Measurements from ENCODE around the gene EXD1.
"Not testable (repeated sequence)": the region's sequence is repeated elsewhere in the genome, so short reads cannot be mapped to it uniquely, and the experiment has no call there.

The EXD1 gene

GRCh38 chr15:41230650-41231421 is at the start of gene EXD1, which contains the start of gene CHP1:
Gene EXD1, minus strand, starts transcription at chr15:41230757. Its CDS starts 4,182 bp downstream, at chr15:41226575.
Gene CHP1, plus strand, starts transcription at chr15:41231268. Its CDS starts 115 bp downstream, at chr15:41231383.
- peak; percentile 99 for DNase-seq (ENCODE audit: low read depth, low spot score)

GRCh38 chr15:41279535-41280283 is 49.2 kb upstream of the EXD1 start:
- no peak for DNase-seq (ENCODE audit: low read depth, low spot score)

- DNase-seq (ENCODE audit: low read depth, low spot score): no peak
These were observed 47.8 kb upstream of the EXD1 start for GRCh38 chr15:41278319-41278718.

GRCh38 chr15:41276831-41277230 is 46.3 kb upstream of the EXD1 start:
- no peak for DNase-seq (ENCODE audit: low read depth, low spot score)

GRCh38 chr15:41269887-41270286 is 39.3 kb upstream of the EXD1 start:
- DNase-seq (ENCODE audit: low read depth, low spot score): no peak

- DNase-seq (ENCODE audit: low read depth, low spot score): no peak
These were observed 33.4 kb upstream of the EXD1 start for GRCh38 chr15:41263891-41264351.

GRCh38 chr15:41262571-41262970 is 32.0 kb upstream of the EXD1 start:
- DNase-seq (ENCODE audit: low read depth, low spot score): no peak

GRCh38 chr15:41260924-41261323 is 30.4 kb upstream of the EXD1 start:
- DNase-seq (ENCODE audit: low read depth, low spot score): not testable (repeated sequence)

GRCh38 chr15:41259546-41260189 is 29.1 kb upstream of the EXD1 start:
- DNase-seq (ENCODE audit: low read depth, low spot score): no peak

GRCh38 chr15:41258750-41259471 is 28.4 kb upstream of the EXD1 start:
- DNase-seq (ENCODE audit: low read depth, low spot score): peak; percentile 51

- DNase-seq (ENCODE audit: low read depth, low spot score): peak; percentile 45
These were observed 26.1 kb upstream of the EXD1 start for GRCh38 chr15:41256577-41257038.

- DNase-seq (ENCODE audit: low read depth, low spot score): no peak
These were observed 25.5 kb upstream of the EXD1 start for GRCh38 chr15:41256103-41256502.

- no peak for DNase-seq (ENCODE audit: low read depth, low spot score)
These were observed 24.0 kb upstream of the EXD1 start for GRCh38 chr15:41254560-41254959.

GRCh38 chr15:41251411-41251810 is 20.9 kb upstream of the EXD1 start:
- no peak for DNase-seq (ENCODE audit: low read depth, low spot score)

GRCh38 chr15:41250745-41251144 is 20.2 kb upstream of the EXD1 start:
- DNase-seq (ENCODE audit: low read depth, low spot score): not testable (repeated sequence)

- DNase-seq (ENCODE audit: low read depth, low spot score): peak; percentile 62
These were observed 10.8 kb upstream of the EXD1 start for GRCh38 chr15:41241221-41241964.

- no peak for DNase-seq (ENCODE audit: low read depth, low spot score)
These were observed 7.5 kb upstream of the EXD1 start for GRCh38 chr15:41238100-41238499.

GRCh38 chr15:41235929-41236328 is 5.4 kb upstream of the EXD1 start:
- DNase-seq (ENCODE audit: low read depth, low spot score): no peak

GRCh38 chr15:41235228-41235627 is 4.7 kb upstream of the EXD1 start:
- not testable (repeated sequence) for DNase-seq (ENCODE audit: low read depth, low spot score)

- DNase-seq (ENCODE audit: low read depth, low spot score): peak; percentile 65
These were observed 2.8 kb upstream of the EXD1 start for GRCh38 chr15:41233367-41233771.
